ENCODE results near the gene CCDC171.

- TF ChIP-seq CTCF (conservative IDR thresholded peaks at IDR 0.05; ENCODE audit: low read length) (no peak), EZH2phosphoT487 (IDR thresholded peaks at IDR 0.05; ENCODE audit: borderline replicate concordance, low read depth, low read length) (no peak)
Measured at GRCh38 chr9:15966471-15966870, 413.6 kb downstream of the CCDC171 start.
